ENCODE results near the gene RSPH1.
A peak's percentile ranks its signal among the peaks of the same experiment; 100 is the strongest.

RSPH1 gene

DNA sequence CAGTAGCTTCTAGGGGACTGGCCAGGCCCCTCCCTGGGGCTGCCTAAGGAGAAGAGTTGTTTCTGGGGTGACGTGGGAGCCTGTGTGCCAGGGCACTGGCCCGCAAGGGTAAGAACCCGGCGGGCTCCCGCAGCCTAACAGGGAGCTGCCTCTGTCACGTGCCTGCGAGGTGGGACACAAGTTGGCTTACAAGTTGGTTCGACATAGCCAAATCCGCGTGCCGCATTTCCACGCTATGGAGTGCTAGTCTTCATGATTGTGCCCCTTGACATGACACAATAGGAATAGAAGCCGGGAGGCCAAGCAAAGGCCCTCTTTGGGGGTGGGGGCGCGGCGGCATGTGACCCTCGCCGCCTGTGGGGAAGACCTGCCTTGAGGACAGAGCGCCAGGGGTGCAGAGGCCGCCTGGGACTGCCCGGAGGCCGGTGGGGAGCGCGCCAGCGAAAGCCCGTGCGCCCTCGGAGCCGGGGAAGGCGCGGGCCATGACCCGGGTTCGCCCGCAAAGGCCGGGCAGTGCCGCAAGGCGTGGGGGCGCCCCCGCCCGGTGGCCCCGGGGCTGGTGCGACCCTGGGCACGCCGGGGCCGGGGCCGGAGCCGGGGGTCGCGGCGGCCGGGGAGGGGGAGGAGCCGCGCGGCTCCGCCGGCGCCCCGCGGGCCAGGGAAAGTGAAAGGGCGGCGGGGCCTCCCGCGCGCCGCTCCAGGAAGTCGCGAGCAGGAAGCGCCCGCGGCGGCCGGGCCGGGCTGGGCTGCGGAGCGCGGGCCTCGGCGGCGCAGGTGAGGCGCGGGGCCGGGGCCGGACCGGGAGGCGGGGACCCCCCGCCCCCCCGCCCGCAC is 17.3 kb upstream of the RSPH1 start, which contains the start of gene SLC37A1:
SLC37A1 (plus strand) TSS at position 702 of the 834 bp plus-strand sequence. CDS start 4,603 bp downstream, outside the sequence.
- DNase-seq (ENCODE audit: low spot score in 2 of 2) (peak; percentile 49 to 65), ATAC-seq (ENCODE audit: low read depth) (peak; percentile 62)
- H3K4me1 Mint-ChIP-seq: peaks cover 11% of the 10 kb centered on the region

DNA sequence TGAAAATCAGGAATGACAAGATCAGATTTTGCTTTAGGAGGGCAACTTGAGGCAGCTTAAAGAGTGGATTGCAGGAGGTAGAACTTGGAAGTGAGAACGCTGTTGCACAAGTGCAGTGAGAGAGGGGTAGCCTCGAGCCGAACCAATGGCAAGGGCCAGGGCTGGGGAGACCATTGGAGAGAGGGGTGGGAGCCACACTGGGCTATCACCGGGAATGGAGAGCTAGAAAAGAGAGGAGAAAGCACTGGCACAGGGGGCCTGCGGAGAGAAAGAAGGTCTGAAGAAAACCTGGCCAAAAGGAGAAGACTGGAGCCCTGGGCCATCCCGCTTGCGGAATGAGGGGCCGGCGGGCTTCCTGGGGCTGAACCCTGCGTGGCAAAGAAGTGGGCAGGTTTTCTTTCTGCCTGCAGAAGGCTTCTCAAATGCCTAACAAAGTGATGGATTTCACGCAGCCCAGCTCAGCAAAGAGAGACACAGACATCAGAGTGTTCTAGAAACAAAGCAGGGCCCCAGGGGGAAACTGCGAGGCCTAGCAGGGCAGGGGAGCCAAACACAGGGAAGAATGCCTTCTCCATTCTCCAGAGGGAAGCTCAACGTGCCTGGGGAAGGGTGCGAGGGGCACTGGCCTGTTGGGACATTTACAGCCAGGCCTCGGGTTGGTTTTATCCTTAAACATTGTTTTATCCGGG is 16.5 kb upstream of the RSPH1 start:
- ATAC-seq (ENCODE audit: low read depth) (no peak), DNase-seq (ENCODE audit: low spot score in 2 of 2) (no peak)
- Mint-ChIP-seq H3K4me1 (peaks cover 11% of the 10 kb centered on the region), H3K27me3 (no peaks in the 10 kb centered on the region), H3K9me3 (no peaks in the 10 kb centered on the region), H3K27ac (peak overlapping the region; percentile 93), H3K4me3 (peak overlapping the region; percentile 91), H3K36me3 (peaks cover 4% of the 10 kb centered on the region)

More for the DNA sequence above, 17.3 kb upstream of the RSPH1 start, which contains the start of gene SLC37A1:
- peaks cover 4% of the 10 kb centered on the region for H3K36me3 Mint-ChIP-seq
- H3K9me3 Mint-ChIP-seq: no peaks in the 10 kb centered on the region
- H3K27me3 Mint-ChIP-seq: no peaks in the 10 kb centered on the region
- peak within 1 kb of the TSS; percentile 94 for H3K27ac Mint-ChIP-seq
- peak within 1 kb of the TSS; percentile 91 for H3K4me3 Mint-ChIP-seq

DNA sequence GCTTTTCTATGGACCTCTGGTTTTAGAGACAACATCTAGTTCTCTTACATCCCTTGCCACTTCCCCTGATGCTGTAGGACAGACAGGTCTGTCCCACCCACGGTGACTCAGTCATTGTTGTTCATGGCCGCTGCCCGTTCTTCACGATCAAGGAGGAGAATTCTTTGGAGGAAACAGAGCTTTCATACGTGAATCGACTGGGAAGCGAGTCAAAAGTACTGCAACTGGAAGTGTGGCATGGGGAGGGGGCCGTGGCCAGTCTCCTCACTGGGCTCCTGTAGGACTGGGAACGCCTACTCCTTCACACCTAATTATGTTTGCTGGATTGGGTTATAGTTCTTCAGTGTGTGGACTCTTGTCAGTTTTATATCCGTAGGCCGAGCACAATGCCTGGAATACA is 13.2 kb upstream of the RSPH1 start:
- H3K4me3 Mint-ChIP-seq: no peak overlapping the region
- H3K36me3 Mint-ChIP-seq: no peaks in the 10 kb centered on the region
- H3K9me3 Mint-ChIP-seq: no peaks in the 10 kb centered on the region
- H3K27me3 Mint-ChIP-seq: no peaks in the 10 kb centered on the region
- DNase-seq (ENCODE audit: low spot score in 2 of 2): no peak
- H3K4me1 Mint-ChIP-seq: peaks cover 14% of the 10 kb centered on the region
- ATAC-seq (ENCODE audit: low read depth): no peak
- H3K27ac Mint-ChIP-seq: no peak overlapping the region

DNA sequence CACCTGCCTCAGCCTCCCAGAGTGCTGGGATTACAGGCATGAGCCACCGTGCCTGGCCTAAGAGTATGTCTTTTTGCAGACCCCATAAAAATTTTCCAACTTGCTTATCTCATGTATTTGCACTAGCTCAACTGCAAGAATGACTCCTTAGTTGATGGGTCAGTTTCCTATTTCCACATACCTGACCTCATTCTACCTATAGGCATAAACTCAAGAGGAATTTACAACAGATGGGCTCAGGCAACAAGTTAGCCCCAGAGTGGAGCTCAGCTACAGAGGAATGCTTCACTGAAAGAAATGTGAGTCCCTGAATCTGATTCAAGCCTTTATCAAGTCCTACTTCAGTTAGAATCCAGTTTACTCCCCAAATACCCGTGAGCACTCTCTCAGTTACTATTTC is 12.3 kb upstream of the RSPH1 start:
- no peaks in the 10 kb centered on the region for H3K27me3 Mint-ChIP-seq
- H3K4me1 Mint-ChIP-seq: peaks cover 14% of the 10 kb centered on the region
- no peaks in the 10 kb centered on the region for H3K9me3 Mint-ChIP-seq
- no peak overlapping the region for H3K4me3 Mint-ChIP-seq
- DNase-seq (ENCODE audit: low spot score in 2 of 2) (no peak), ATAC-seq (ENCODE audit: low read depth) (no peak)
- H3K36me3 Mint-ChIP-seq: no peaks in the 10 kb centered on the region
- no peak overlapping the region for H3K27ac Mint-ChIP-seq

DNA sequence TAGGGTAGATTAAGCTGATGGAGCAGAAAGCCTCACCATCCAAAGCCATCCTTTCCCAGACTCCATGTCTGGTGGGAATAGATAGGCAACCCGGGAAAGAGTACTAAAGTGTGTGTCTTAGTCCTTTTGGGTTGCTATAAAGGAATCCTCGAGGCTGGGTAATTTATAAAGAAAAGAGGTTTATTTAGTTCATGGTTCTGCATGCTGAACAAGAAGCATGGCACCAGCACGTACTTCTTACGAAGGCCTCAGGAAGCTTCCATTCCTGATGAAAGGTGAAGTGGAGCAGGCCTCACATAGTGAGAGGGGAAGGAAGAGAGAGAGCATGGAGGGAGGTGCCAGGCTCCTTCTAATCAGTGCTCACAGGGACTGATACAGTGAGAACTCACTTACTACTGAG is 11.4 kb upstream of the RSPH1 start:
- Mint-ChIP-seq H3K9me3 (no peaks in the 10 kb centered on the region), H3K36me3 (no peaks in the 10 kb centered on the region), H3K4me3 (no peak overlapping the region), H3K27me3 (no peaks in the 10 kb centered on the region), H3K27ac (no peak overlapping the region), H3K4me1 (peaks cover 12% of the 10 kb centered on the region)
- no peak for DNase-seq (ENCODE audit: low spot score in 2 of 2)
- ATAC-seq (ENCODE audit: low read depth): no peak

DNA sequence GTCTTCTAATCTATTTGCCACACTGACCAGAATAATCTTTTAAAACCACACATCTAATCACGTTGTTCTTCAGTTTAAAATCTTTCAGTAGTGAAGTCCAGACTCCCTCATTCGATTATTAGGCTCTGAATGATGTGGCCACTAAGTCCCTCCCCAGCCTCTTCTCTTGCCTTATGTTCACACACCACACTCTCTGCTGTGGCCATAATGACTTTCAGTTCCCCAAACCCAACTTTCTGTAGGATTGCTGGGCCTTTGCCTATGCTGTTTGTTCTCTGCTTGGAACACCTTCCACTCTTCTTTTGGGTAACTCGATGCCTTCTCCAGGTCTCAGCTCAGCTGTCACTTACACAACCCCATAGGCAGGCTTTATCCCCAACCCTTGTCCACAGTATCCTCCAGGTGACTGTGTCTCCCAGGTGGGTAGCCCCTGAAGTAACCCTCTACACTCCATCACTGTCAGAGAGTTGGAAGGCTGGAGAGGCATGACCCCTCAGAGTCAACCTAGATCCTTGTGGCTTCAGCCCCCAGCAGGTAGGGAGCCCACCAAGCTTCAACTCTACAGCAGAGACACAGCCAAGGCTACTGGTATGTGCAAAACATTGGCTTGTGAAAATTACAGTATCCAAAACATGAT is 9.2 kb upstream of the RSPH1 start:
- DNase-seq (ENCODE audit: low spot score in 2 of 2) (no peak), ATAC-seq (ENCODE audit: low read depth) (peak; percentile 98)
- Mint-ChIP-seq H3K4me1 (peaks cover 9% of the 10 kb centered on the region), H3K27ac (no peak overlapping the region), H3K9me3 (no peaks in the 10 kb centered on the region), H3K4me3 (no peak overlapping the region), H3K27me3 (no peaks in the 10 kb centered on the region), H3K36me3 (no peaks in the 10 kb centered on the region)

DNA sequence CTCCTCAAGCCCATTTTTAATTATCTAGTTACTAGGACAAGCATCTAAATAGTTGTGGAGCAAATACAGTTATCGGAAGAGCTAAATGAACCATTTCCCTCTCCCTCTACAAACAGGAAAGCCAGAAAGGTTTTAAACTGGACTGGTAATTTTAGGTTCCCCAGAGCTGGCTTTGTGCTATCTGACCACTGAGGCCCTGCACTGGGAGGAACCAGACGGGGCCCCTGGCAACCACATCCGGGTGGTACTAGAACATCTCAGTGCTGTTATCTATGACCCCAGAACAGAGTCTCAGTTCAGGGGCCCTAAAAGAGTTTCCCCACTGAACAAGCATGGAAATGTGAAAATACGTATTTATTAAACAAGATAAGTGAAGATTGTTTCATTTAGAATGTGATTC is 7.7 kb upstream of the RSPH1 start:
- DNase-seq (ENCODE audit: low spot score in 2 of 2) (no peak), ATAC-seq (ENCODE audit: low read depth) (no peak)
- Mint-ChIP-seq H3K27me3 (no peaks in the 10 kb centered on the region), H3K27ac (no peak overlapping the region), H3K4me1 (peaks cover 9% of the 10 kb centered on the region), H3K9me3 (no peaks in the 10 kb centered on the region), H3K4me3 (no peak overlapping the region), H3K36me3 (no peaks in the 10 kb centered on the region)

DNA sequence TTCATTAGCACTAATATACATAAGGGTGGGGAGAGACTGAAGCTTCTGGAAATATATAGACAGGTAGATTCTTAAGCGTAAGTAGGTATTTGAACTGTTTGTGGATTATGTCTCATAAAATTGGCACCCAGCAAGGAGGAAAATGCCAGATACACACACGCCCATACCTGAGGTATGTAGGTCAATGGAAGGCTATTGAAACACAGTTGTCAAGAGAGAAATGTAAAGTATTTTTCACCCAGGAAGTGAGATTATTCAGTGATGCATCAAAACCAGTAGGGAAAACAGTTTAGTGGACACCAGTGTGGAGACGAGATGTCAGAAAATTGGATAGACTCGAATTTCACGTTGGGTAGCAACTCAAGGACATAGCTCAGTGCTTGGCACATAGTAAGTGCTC is 4.7 kb upstream of the RSPH1 start:
- H3K4me1 Mint-ChIP-seq: peaks cover 19% of the 10 kb centered on the region
- no peak for ATAC-seq (ENCODE audit: low read depth)
- no peak overlapping the region for H3K27ac Mint-ChIP-seq
- no peaks in the 10 kb centered on the region for H3K27me3 Mint-ChIP-seq
- H3K9me3 Mint-ChIP-seq: no peaks in the 10 kb centered on the region
- no peak overlapping the region for H3K4me3 Mint-ChIP-seq
- DNase-seq (ENCODE audit: low spot score in 2 of 2): no peak
- H3K36me3 Mint-ChIP-seq: no peaks in the 10 kb centered on the region

DNA sequence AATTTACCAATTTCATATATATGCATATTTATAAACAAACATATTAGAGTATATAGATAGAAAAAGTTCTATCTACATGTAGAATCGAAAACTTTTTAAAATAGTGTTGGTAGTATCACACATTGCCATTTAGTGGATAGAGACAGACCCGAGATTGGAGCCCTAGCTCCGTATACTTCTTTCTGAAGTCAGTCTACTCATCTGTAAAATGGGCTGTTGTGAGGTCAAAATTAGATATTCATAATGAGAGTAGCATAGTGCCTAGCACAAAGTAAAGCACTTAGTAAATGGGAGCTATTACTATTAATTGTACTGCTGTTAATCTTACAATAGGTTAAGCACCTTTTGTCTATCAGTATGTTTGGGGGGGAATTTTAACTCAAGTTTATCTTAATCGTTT is 4.2 kb upstream of the RSPH1 start:
- Mint-ChIP-seq H3K4me1 (peaks cover 17% of the 10 kb centered on the region), H3K27ac (no peak overlapping the region), H3K36me3 (no peaks in the 10 kb centered on the region), H3K4me3 (no peak overlapping the region), H3K9me3 (no peaks in the 10 kb centered on the region), H3K27me3 (no peaks in the 10 kb centered on the region)
- DNase-seq (ENCODE audit: low spot score in 2 of 2) (no peak), ATAC-seq (ENCODE audit: low read depth) (no peak)

DNA sequence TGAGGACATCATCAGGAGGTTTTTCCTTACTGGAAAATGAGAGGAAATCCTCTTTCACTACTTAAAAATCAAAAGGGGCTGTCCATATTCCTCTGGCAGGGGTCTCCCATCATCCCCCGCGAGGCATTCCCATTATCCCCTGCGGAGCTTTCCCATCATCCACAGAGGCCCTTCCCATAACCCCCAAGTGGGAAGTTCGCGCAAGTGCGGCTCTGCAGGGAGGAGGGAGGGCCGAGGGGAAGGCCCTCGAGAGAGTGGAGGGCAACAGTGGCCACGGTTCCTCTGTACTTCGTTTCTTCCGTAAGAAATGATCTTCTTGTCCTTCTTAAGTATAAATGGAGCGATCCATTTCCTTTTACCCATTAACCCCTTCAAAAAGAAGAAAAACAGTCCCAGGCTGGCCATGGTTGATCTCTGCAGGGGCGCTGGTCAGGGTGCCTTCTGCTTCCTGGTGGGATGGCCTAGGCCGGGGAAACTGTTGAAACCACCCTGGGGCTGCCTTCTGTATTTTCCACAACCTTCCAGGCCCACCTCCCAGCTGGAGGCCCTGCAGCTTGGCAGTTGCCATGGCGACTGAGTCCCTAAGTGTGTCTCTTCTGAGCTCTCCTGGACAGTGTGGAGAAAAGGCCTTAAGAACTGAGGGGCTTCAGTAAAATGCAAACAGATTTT is 3.6 kb upstream of the RSPH1 start:
- no peaks in the 10 kb centered on the region for H3K36me3 Mint-ChIP-seq
- H3K27ac Mint-ChIP-seq: no peak overlapping the region
- peaks cover 10% of the 10 kb centered on the region for H3K4me1 Mint-ChIP-seq
- no peak for DNase-seq (ENCODE audit: low spot score in 2 of 2)
- H3K9me3 Mint-ChIP-seq: no peaks in the 10 kb centered on the region
- H3K27me3 Mint-ChIP-seq: no peaks in the 10 kb centered on the region
- no peak overlapping the region for H3K4me3 Mint-ChIP-seq
- ATAC-seq (ENCODE audit: low read depth): no peak

DNA sequence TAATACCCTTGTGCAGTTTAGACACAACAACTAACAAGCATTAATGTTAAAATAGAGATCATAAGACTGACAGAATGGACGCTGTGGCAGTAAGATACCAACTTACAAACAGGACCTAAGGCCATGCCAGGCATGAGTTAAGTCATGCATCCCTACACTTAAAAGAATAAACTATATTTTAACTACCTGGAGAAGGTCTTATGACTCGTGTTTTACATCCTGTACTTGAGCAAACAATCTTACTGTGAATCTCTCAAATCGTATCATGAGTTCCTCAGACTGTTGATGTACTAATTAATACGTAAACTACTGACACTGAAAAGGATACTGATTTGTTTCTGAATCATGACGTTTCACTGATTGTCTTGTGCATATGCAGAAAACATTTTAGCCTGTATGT is 2.0 kb upstream of the RSPH1 start:
- H3K27ac Mint-ChIP-seq: no peak overlapping the region
- H3K4me1 Mint-ChIP-seq: peaks cover 10% of the 10 kb centered on the region
- no peaks in the 10 kb centered on the region for H3K9me3 Mint-ChIP-seq
- H3K36me3 Mint-ChIP-seq: no peaks in the 10 kb centered on the region
- DNase-seq (ENCODE audit: low spot score in 2 of 2): no peak
- no peak for ATAC-seq (ENCODE audit: low read depth)
- H3K27me3 Mint-ChIP-seq: no peaks in the 10 kb centered on the region
- H3K4me3 Mint-ChIP-seq: no peak overlapping the region

DNA sequence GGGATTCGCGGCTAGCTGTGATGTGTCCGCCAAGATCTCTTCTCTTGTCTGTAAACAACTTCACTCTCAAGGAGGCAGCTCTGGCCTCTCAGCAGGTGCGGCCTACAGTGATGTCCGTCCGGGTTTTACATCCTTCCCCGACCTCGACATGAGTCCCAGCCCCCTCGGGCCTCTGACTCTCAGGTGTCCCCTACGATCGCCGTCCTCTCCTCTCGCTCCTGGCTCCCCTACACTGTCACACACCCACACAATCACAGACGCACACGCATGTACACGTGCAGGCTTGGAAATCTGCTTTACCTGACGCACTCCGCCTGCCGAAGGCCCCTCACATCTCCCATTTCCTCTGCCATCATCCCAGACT is 797 bp upstream of the RSPH1 start:
- H3K4me1 Mint-ChIP-seq: peaks cover 10% of the 10 kb centered on the region
- peak overlapping the region; percentile 92 for H3K27ac Mint-ChIP-seq
- ATAC-seq (ENCODE audit: low read depth) (no peak), DNase-seq (ENCODE audit: low spot score in 2 of 2) (no peak)
- peak overlapping the region; percentile 89 for H3K4me3 Mint-ChIP-seq
- H3K9me3 Mint-ChIP-seq: no peaks in the 10 kb centered on the region
- peaks cover 3% of the 10 kb centered on the region for H3K27me3 Mint-ChIP-seq
- no peaks in the 10 kb centered on the region for H3K36me3 Mint-ChIP-seq

DNA sequence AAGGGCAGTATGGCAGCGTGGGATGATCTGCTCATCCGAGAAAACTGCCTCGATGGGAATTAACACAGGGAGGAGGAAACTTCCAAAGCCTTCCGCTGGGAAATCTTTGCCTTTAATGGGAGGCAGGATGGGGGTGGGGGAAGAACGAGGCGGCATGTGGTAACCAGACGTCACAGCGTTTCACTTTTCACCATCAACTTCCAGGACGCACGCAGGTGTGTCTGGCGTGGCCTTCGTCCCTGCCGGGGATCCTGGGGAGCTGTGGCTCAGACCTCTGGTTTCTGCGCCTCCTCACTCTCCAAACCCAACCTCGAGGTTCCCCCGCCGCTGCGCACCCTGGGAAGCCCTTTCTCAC is 282 bp downstream of the RSPH1 start:
- Mint-ChIP-seq H3K4me3 (peak overlapping the region; percentile 89), H3K4me1 (peaks cover 10% of the 10 kb centered on the region), H3K27me3 (peaks cover 3% of the 10 kb centered on the region), H3K36me3 (no peaks in the 10 kb centered on the region), H3K27ac (peak overlapping the region; percentile 92), H3K9me3 (no peaks in the 10 kb centered on the region)
- DNase-seq (ENCODE audit: low spot score in 2 of 2) (no peak), ATAC-seq (ENCODE audit: low read depth) (peak; percentile 12)

DNA sequence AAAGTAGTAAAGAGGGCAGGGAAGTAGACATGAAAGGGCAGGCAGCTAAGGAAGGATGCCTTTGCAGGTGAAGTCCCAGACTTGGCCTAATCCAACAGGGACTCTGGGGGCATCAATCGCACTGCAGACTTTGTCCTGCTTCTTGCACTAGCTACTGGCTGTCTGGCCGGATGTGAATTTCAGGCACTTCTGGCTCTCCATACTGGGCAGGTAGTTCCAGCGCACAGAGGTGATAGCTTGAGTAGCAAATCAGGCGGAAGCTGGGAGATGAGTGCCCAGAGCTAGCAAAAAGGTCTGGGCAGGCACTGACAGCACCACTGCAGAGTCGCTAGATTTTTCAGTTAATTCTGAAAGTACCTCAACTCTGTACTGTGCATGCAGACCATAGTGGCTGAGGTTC is 997 bp downstream of the RSPH1 start:
- H3K27ac Mint-ChIP-seq: peak overlapping the region; percentile 92
- ATAC-seq (ENCODE audit: low read depth): no peak
- no peaks in the 10 kb centered on the region for H3K36me3 Mint-ChIP-seq
- H3K4me3 Mint-ChIP-seq: peak overlapping the region; percentile 89
- peaks cover 4% of the 10 kb centered on the region for H3K27me3 Mint-ChIP-seq
- peaks cover 12% of the 10 kb centered on the region for H3K4me1 Mint-ChIP-seq
- DNase-seq (ENCODE audit: low spot score in 2 of 2): no peak
- no peaks in the 10 kb centered on the region for H3K9me3 Mint-ChIP-seq
